GM19025 (cell line): ENCODE results near the gene GRIA2.
"Not testable (repeated sequence)": the region's sequence is repeated elsewhere in the genome, so short reads cannot be mapped to it uniquely, and the experiment has no call there.

Experiments
- ATAC-seq: cut with Tn5 transposase; IDR thresholded peaks from one replicate; pipeline ENCODE4 v1.9.1; 2021; ENCODE audit warnings: mild to moderate bottlenecking, low read depth, moderate library complexity; ENCODE audit not compliant: unreplicated experiment

GRIA2 gene

DNA sequence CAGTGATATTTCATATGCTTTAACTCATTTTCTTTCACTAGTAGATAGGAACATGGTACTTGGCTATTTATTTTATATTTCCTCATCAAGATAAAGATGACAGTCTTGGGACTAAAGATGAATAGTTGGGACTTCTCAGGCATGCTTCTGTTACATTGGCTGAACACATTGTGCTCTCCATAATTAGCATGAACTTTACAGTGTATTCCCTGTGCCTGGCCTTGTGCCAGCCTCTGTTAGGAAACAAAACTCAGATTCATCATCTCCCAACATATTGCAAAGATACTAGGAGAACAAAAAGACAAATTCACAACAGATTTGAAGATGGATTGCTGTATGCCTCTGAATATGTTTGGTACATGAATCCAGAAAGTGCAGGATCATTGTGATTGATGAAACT is 26.4 kb downstream of the GRIA2 start:
- no peak for ATAC-seq

DNA sequence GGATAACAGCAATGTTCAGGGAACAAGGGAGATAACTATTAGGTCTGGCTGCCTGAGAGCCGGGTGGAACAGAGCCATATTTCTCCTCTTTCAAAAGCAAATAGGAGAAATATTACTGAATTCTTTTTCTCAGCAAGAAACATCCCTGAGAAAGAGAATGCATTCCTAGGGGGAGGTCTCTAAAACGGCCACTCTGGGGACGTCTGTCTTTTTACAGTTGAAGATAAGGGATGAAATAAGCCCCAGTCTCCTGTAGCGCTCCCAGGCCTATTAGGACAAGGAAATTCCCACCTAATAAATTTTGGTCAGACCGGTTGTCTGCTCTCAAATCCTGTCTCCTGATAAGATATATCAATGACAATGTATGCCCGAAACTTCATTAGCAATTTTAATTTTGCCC is 37.6 kb downstream of the GRIA2 start:
- not testable (repeated sequence) for ATAC-seq

DNA sequence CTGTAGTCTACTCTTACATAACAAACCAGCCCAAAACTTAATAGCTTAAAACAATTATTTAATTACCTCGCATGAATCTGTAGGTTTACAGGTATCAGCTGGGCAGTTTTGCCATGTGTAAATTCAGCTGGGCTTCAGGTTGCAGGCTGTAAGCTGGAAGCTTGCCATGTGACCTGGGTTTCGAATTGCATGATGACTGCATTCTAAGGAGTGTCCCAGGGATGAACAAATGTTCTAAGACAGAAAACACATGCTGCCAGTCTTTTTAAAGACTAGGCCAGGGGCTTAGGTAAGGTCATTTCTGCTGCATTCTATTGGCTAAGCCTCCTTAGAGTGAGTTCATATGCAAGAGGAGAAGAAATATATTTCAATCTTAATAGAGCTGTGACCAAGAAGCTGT is 44.8 kb downstream of the GRIA2 start:
- no peak for ATAC-seq

DNA sequence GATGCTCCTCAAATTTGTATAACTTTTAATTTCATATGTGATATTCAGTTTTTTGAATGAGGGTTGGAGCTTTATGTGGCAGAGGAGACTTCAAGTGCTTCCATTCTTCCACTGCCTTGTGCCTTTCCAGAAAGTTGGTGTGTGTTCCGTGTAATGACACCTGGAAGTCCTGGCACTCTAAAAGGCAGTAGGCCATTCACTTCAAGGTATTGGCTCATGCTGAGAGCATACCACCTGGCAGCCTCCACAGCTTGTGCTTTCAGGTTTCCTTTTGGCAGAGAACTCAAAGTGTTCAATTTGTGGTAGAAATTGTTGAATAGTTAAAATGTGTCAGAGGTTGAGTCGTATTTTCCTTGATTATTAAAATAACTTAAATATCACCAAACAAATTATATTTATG is 49.6 kb downstream of the GRIA2 start:
- no peak for ATAC-seq

DNA sequence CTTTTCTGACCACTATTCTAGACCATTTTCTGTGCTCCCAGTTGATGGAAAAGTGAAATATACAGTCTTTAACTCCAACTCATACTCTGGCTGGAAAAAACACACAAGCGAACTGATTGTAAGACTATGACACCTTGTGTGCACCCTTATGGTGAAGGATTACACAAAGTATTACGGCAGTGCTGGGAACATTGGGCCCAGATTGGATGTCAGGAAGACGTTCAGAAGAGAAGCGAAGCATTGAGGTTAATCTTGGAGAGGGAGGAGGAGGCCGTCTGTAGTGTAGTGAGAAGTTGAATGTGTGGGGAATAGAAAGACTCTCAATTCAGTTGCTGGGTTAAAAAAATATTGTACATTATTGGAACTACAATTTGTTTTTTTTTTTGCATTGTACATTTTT is 50.0 kb downstream of the GRIA2 start:
- no peak for ATAC-seq

DNA sequence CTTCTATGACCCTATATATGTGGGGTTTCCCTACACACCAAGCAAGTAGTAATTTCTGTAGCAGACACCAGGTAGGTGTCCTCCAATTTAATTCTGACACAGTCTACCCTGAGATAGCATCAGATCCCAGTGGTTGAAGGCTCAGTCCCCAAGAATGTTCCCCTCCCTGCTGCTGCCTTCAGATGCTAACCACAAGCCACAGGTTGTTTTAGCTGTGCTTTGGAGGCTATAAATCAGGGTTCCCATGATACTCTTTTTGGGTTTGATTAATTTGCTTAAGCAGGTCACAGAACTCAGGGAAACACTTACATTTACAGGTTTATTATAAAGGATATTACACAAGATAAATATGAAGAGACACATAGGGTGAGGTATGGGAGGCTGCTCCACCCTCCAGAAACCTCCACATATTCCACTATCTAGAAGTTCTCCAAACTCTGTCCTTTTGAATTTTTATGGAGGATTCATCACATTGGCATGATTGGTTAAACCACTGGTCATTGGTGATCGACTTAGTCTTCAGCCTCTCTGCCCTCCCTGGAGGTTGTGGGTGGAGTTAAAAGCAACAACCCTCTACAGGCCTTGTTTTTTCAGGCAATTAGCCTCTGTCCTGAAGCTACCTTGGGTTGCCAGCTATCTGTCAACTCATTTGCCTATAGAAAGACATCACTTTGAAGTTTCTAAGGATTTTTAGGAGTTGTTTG is 50.8 kb downstream of the GRIA2 start:
- ATAC-seq = no peak

DNA sequence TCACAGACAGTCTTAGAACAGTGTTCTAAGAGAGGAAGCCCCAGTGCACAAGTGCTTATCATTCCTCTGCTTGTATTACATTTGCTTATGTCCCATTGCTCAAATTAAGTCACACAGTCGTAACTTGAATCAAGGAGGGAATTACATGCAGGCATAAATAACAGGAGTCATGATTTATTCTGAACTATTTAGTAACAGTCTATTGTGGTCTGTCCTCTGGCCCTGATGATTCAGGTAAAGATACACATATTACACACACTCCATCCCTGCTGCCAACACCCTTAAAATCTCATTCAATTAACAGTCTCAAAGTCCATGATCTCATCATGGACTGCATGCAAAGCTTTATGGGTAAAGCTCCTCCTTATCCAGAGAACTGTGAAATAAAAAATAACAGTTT is 60.1 kb downstream of the GRIA2 start:
- ATAC-seq = no peak

DNA sequence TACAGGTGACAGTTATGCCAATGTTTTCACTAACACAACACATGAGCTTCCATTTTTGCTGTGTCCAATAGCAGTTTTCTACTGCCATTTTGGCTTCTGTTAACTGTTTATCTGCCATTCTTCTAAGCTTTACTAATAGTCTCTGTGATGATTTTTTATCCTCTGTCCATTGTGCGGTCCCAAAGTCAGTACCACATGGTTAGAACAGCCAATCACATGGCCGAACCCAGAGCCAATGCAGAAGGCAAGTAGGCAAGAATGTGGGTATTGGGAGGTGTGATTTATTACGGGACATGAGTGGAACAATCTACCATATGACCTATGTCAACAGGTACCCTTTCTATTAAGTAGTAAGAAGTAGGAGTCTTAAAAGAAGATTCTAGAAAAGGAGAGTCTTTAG is 61.5 kb downstream of the GRIA2 start:
- no peak for ATAC-seq

DNA sequence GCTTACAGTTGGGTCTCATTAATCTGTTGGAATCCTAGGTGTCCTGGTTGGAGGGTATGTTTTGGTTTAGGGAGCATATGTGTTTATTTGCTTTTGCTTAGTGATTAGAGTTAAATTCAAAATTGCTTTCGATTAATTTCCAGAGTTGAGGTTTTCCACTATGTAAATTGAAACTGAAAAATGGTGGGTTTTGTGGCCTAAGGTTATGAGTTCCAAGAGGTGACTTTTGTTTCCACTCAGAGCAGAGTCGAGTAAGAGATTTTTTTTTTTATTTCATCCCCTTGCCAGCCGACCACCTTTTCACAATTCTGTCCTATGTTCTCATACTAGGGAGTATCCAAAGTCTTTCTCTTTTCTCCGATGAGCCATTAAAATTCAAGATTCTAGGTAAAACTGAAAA is 66.9 kb downstream of the GRIA2 start:
- no peak for ATAC-seq

DNA sequence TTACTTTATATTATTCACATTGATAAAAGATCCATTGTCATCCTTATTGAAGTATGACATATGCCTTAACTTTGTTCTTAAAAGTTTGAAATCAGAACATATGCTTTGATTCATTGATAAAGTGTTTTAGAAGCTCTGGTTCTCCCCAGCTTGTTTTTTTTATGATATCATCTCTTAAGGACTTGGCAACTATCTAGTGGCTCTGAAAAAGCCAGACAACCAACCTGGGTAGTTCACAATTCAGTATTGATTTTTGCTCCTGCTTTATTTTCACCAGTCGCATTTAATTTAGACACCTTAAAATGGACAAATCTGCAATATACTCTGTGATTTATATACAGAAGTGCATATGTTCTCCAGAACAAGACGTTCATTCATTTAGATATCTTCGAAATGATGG is 70.1 kb downstream of the GRIA2 start:
- ATAC-seq = no peak

DNA sequence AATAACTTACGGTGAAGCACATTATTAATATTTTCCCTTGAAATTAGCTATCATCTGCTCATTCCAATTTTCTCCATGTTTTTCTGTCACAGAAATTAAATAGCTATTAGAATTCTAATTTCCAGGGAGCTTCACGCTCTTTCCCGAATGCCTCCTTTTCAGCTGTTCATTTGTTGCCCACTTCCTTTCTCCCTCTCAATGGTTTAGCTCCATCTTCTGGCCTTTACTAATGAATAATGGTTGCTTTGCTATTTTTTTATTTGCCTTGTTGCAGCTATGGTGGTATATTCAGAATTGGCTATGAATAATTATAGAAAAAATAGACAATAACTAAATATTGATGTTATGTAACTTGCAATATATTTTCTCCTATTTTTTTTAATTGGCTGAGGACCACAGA is 70.5 kb downstream of the GRIA2 start:
- no peak for ATAC-seq

DNA sequence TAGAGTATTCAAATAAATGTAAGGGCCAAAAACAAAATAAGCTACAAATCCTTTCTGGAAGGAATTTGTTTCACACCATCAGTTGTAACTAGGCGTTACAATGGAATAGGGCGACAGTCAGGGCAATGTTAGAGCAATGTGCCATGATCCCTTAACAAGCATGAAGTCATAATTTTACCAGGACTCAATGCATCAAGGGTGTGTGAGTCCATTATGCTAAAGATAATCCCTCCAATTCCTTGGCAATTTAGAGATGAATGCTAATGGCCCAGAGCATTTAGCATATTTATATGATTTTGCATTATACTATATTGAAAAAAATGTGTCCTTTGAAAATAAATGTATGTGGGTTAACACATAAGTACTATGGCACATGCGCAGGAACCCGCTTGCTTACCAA is 73.1 kb downstream of the GRIA2 start:
- no peak for ATAC-seq

DNA sequence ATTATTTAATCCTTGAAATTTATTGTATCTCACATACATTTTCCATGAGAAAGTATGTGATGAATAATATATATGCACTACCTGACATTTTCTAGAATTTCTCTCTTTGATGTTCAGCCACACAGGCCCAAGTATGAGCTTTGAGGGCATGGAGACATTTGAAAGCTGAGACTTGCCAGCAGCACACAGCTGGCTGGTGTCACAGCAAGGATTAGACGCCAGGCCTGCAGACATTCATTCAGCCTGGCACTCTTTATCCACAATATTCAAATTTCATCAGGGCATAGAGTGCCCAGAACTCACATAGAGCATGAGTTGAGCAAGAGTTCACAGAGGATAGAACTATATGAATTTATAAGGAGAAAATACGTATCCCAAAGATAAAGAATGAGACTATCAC is 74.0 kb downstream of the GRIA2 start:
- ATAC-seq = no peak

DNA sequence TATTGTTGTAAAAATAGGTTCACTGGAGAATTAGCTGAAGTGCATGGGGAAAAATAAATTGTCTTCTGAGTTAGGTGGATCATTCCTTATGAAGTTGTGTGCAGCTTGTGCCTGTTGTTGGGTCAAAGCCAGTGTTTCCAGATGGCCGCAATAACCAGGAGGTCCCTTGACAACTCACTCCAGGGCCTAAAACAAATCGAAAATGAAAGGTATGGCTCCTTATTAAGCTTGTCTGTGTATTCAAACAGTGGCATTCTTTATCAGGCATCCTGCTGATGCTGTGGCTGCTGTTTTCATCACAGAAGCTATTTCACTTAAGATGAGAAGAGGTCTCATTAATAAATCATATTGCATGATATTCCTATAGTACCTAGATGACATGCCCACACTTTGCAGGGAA is 80.2 kb downstream of the GRIA2 start:
- no peak for ATAC-seq

DNA sequence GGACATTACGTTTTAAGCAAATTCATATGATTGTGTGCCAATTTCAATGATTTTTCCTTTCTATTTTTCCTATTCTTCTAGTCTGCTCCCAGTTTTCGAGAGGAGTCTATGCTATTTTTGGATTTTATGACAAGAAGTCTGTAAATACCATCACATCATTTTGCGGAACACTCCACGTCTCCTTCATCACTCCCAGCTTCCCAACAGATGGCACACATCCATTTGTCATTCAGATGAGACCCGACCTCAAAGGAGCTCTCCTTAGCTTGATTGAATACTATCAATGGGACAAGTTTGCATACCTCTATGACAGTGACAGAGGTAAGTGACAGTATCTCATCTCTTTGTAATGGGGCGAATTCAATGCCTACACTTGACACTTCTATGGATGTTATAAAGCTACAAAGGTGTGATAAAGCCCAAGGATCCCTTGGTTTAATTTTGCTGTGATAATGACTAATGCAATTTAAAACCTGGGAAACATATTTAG is 83.0 kb downstream of the GRIA2 start:
- no peak for ATAC-seq

DNA sequence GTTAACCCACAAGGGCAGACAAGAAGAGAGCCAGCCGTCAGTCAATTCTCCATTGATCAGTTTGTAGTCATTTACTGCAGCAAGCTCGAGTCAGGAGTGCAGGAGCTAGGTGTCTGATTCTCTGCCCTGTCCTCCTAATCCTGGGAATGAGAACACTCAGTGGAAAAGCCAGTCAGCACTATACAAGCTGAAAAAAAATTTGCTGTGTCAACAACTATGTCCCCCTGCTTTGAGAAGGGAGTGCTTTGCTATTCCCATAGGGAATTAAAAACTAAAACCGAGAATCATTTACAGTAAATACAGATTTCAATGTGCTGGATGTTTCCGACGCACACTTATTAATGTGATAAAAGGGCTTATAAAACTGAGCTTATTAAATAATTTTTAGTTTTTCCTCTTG is 84.2 kb downstream of the GRIA2 start:
- ATAC-seq = no peak

DNA sequence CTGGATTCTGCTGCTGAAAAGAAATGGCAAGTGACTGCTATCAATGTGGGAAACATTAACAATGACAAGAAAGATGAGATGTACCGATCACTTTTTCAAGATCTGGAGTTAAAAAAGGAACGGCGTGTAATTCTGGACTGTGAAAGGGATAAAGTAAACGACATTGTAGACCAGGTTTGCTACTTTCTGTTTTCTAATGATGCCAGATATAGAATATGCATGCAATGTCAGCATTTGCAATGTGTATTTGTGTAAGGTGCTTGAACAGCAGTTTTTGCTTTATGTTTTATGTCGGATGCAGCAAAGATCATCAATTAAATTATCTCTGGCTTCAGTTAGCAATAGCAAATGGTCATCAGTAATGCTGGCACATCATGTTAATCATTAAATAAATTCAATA is 92.2 kb downstream of the GRIA2 start:
- no peak for ATAC-seq

DNA sequence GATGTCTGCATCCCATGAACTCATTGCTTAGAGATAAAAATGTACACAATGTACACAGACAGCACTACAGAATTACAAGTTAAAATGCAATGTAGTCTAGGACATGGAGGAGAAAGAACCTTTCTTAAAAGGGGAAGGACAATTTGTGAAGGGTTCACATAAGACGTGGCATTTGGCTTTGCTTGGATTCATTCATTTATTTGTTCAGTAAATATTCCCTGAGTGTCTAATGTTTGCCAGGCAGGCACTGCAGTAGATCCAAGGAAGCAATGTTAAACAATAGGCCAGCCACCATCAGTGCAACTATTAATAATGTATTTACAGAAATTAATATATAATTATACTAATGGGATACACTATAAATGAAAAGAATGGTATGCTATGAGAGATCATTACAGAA is 94.4 kb downstream of the GRIA2 start:
- ATAC-seq = no peak

DNA sequence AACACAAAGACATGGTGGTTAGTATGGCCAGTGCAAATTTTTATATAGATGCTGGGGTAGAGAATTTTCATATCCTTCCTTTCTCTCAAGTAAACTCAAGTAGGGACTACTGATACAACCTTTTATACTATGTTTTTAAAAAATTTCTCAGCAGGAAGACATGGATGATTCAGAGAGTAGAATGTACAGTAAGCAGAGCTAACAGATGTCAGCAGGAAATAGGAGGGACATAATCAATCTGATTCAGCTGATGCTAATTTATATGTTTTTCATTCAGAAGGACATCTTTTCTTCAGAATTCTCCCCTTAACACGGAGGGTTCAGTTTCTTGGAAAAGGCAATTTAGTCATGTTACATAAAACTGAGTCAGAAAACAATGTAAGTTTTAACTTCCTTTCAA is 95.4 kb downstream of the GRIA2 start:
- no peak for ATAC-seq

DNA sequence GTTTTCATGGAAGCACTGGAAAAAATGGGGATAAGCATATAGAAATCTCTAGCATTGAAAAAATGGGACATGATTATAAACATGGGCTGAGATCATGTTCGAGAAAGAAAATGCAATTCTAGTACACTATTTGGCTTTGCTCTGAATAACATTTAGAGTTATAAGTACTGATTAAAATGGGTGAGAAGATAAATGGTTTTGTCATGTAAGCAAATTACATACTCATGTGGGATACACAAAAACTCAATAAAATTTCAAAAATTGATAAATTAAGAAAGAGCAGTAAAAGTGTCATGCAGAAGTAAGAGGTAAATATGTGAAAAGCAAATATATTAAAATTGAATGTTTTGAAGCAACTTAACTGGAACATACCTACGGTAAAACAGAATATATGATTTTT is 99.6 kb downstream of the GRIA2 start:
- no peak for ATAC-seq

DNA sequence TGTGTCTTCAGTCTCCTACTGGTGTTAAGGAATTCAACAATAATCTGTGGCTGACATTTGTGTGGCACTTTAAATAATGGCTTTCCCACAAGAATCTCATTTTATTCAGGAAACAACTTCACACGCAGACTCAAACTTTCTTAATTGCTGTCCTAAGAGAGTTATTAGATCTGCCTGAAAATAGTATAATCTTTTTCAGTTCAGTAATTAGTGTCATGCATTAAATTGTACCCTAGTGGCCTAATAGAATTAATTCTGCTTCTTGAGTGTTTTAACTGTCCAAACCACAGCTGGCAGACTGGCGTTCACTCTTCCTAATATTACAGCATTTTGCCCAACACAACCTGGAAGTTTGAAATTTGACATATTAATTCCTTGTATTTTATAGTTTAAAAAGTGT is 107.1 kb downstream of the GRIA2 start:
- no peak for ATAC-seq

DNA sequence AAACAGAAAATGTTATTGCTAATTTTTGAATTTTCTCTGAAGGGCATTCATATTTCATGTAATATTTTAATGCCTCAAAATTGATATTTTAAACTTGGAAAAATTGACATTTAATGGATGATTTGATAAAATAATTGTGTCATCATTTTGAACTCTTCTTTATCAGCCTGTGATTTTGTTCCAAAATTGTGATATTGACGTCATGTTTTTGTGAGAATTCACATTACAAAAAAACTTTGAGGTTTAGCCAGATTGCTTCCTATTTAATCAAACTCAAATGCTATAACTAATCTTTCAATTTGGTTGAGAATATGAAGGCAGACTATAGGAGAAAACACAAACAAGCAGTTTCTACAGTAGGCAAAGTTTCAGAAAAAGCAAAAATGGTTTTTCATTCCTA is 137.4 kb downstream of the GRIA2 start:
- no peak for ATAC-seq

DNA sequence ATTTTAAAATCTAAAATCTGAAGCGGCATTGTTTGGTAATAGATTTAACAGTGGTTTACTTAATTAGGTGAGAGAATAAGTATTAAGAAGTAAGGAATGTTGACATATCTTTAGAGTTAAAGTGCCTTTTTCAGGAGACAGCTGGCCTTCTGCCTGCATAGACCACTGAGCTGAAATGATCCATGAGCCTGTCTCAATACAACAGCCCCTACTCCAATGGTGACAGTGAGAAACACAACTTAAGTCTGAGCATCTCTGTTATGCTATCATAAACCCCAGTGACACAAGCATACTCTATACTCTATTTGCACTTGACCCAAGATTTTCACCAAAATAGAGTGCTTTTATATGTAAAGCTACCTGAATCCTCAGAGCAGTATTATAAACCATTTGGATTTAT is 137.9 kb downstream of the GRIA2 start:
- ATAC-seq = no peak
